ENCODE results near the gene ISL1. TPM values are rescaled to one million over a fixed set of nuclear protein-coding genes. Genes with fewer than 3 reads are reported as not detected.

Gene ISL1
- total RNA-seq, 1 experiment from 2014 or later, result 0.36 TPM

DNA sequence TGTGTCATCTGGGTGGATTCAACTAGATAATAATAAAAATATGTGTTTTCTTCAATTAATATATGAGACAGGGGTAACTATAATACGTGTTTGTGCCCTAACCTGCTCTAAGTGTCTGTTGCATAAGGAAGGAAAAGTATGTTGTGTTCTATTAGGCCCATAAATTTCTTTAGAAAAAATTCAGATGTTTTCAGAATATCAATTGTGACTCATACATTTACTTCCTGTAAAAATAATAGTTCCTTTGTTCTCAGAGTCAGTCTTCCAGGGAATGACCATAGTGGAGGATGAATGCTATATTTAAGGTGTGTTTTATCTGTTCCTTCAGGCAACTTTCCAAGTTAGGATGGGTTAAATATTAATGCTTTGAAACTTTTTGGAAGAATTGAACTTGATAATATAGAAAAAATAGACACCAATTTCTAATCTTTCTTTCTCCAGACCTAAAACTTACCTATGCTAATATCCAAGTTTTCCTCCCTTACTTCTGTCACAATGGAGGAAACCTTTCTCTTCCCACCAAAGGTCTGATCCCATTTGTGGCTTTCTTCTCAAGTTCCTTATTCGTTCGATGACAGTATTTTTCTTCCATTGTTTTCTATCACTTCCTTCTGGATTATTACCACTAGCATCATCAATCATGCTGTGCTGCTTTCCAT lies 49.9 kb downstream of the ISL1 start:
- Histone ChIP-seq H3K9me3 (ENCODE audit: control insufficient read depth, insufficient read depth, low read depth, low read length) (no peaks in the 10 kb centered on the region), H3K27ac (ENCODE audit: low read length) (no peak overlapping the region), H3K36me3 (ENCODE audit: control insufficient read depth, insufficient read depth, low read length) (no peaks in the 10 kb centered on the region), H3K4me3 (ENCODE audit: low read depth in 2 of 2, low read length in 2 of 2) (no peak overlapping the region), H3K27me3 (ENCODE audit: control insufficient read depth, insufficient read depth, low read length) (no peaks in the 10 kb centered on the region), H3K4me1 (ENCODE audit: control insufficient read depth, insufficient read depth, low read length) (no peaks in the 10 kb centered on the region)
- TF ChIP-seq TCF7L2 (IDR thresholded peaks at IDR 0.05; ENCODE audit: low read depth, low read length) (no peak), REST (IDR thresholded peaks at IDR 0.05; ENCODE audit: insufficient read depth in 1 of 2, low read depth in 2 of 2, low read length in 1 of 2) (no peak), SIN3A (IDR thresholded peaks at IDR 0.05; ENCODE audit: borderline replicate concordance, insufficient read depth, low read depth, low read length) (no peak), POLR2AphosphoS5 (IDR thresholded peaks at IDR 0.05; ENCODE audit: low read depth, low read length) (no peak)
- TF ChIP-seq, protein P1, sequence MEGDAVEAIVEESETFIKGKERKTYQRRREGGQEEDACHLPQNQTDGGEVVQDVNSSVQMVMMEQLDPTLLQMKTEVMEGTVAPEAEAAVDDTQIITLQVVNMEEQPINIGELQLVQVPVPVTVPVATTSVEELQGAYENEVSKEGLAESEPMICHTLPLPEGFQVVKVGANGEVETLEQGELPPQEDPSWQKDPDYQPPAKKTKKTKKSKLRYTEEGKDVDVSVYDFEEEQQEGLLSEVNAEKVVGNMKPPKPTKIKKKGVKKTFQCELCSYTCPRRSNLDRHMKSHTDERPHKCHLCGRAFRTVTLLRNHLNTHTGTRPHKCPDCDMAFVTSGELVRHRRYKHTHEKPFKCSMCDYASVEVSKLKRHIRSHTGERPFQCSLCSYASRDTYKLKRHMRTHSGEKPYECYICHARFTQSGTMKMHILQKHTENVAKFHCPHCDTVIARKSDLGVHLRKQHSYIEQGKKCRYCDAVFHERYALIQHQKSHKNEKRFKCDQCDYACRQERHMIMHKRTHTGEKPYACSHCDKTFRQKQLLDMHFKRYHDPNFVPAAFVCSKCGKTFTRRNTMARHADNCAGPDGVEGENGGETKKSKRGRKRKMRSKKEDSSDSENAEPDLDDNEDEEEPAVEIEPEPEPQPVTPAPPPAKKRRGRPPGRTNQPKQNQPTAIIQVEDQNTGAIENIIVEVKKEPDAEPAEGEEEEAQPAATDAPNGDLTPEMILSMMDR (IDR thresholded peaks at IDR 0.05), result no peak
- CTCF ChIA-PET, result no interaction called here
- BruUV-seq (replicated peaks), result no TSS peak
- no peak for ATAC-seq
- intact Hi-C loops (cut with micrococcal nuclease; ENCODE audit: unreplicated experiment), result no loop called here
- in situ Hi-C loops (cut with HindIII; ENCODE audit: low pct_unique_long_range_greater_than_20kb, low sequenced_read_pairs), result no loop called here
- no peak for DNase-seq (ENCODE audit: low read depth, low spot score)
- POLR2A ChIA-PET, result no interaction called here

GRCh38 chr5:51439232-51439631 lies 56.0 kb downstream of the ISL1 start:
- intact Hi-C loops (cut with micrococcal nuclease; ENCODE audit: unreplicated experiment) (no loop called here), in situ Hi-C loops (cut with HindIII; ENCODE audit: low pct_unique_long_range_greater_than_20kb, low sequenced_read_pairs) (no loop called here)
- Histone ChIP-seq H3K4me1 (ENCODE audit: control insufficient read depth, insufficient read depth, low read length) (no peaks in the 10 kb centered on the region), H3K27me3 (ENCODE audit: control insufficient read depth, insufficient read depth, low read length) (no peaks in the 10 kb centered on the region), H3K27ac (ENCODE audit: low read length) (no peak overlapping the region), H3K4me3 (ENCODE audit: low read depth in 2 of 2, low read length in 2 of 2) (no peak overlapping the region), H3K9me3 (ENCODE audit: control insufficient read depth, insufficient read depth, low read depth, low read length) (no peaks in the 10 kb centered on the region), H3K36me3 (ENCODE audit: control insufficient read depth, insufficient read depth, low read length) (no peaks in the 10 kb centered on the region)
- no peak for ATAC-seq
- no peak for TF ChIP-seq SIN3A (IDR thresholded peaks at IDR 0.05; ENCODE audit: borderline replicate concordance, insufficient read depth, low read depth, low read length)
- no peak for TF ChIP-seq REST (IDR thresholded peaks at IDR 0.05; ENCODE audit: insufficient read depth in 1 of 2, low read depth in 2 of 2, low read length in 1 of 2)
- TF ChIP-seq, protein P1 (IDR thresholded peaks at IDR 0.05), result no peak
- TF ChIP-seq TCF7L2 (IDR thresholded peaks at IDR 0.05; ENCODE audit: low read depth, low read length), result no peak
- no peak for DNase-seq (ENCODE audit: low read depth, low spot score)
- BruUV-seq (replicated peaks), result no TSS peak
- ChIA-PET CTCF (no interaction called here), POLR2A (no interaction called here)
